Activated CD4-positive, alpha-beta T cell treated with anti-CD3 and anti-CD28 coated beads, Interleukin-2, Interleukin-4, amounts not matched to agents 100 ng/mL and 50 ng/mL, durations not matched to agents 16 hours and 8 hours (primary cell): ENCODE measurements around the gene CREB3L1.

Experiments used
- DNase-seq: peaks from one replicate; pipeline ENCODE4 v3.0.0-alpha.2; 2020; ENCODE audit warnings: low spot score

CREB3L1 gene, protein sequence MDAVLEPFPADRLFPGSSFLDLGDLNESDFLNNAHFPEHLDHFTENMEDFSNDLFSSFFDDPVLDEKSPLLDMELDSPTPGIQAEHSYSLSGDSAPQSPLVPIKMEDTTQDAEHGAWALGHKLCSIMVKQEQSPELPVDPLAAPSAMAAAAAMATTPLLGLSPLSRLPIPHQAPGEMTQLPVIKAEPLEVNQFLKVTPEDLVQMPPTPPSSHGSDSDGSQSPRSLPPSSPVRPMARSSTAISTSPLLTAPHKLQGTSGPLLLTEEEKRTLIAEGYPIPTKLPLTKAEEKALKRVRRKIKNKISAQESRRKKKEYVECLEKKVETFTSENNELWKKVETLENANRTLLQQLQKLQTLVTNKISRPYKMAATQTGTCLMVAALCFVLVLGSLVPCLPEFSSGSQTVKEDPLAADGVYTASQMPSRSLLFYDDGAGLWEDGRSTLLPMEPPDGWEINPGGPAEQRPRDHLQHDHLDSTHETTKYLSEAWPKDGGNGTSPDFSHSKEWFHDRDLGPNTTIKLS

DNA sequence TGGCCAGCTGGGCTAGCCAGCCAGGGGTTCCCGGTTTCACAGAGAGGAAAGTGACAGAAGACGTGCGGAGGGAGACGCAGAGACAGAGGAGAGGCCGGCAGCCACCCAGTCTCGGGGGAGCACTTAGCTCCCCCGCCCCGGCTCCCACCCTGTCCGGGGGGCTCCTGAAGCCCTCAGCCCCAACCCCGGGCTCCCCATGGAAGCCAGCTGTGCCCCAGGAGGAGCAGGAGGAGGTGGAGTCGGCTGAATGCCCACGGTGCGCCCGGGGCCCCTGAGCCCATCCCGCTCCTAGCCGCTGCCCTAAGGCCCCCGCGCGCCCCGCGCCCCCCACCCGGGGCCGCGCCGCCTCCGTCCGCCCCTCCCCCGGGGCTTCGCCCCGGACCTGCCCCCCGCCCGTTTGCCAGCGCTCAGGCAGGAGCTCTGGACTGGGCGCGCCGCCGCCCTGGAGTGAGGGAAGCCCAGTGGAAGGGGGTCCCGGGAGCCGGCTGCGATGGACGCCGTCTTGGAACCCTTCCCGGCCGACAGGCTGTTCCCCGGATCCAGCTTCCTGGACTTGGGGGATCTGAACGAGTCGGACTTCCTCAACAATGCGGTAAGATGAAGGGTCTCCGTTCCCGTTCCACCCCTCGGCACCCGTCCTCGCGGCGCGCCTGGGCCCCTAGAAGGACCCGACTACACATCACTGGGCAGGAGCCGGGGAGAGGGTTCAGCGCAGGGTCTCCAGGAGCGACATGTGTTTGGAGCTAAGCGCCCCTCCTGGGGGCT lies at the start of gene CREB3L1:
CREB3L1 (plus strand) TSS at position 41 of the 765 bp plus-strand sequence; CDS start at position 491, 450 bp downstream.
- no peak for DNase-seq

DNA sequence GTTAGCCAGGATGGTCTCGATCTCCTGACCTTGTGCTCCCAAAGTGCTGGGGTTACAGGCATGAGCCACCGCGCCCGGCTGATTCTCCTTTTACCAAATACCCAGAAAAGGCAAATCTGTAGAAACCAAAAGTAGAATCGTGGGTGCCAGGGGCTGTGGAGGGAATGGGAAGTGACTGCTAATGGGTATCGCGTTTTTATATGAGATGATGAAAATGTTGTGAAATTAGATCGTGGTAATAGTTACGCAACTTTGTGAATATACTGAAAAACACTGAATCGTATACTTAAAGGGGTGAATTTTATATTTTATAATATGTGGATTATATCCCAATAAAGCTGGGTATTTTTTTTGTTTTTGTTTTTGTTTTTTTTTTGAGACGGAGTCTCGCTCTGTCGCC lies 48.2 kb upstream of the CREB3L1 start:
- DNase-seq: no peak

DNA sequence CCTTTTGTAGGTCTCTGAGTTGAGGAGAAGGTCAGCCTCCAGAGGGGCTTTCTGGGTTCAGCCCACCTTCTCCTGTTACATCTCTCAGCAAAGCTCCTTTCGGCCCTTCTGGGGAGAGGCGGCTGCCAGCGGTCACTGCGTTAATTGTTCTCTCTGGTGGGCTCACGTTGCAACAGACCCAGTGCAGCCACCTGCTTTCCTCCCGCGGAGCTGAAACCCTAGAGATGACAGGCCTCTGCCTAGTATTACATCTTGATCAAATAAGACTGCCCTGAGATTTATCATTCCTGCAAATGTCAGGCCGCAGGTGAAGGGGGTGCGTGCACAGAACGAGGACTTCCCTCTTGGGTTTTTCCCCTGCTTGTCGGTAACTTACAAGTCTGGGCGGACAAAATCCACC lies 43.2 kb upstream of the CREB3L1 start:
- no peak for DNase-seq

DNA sequence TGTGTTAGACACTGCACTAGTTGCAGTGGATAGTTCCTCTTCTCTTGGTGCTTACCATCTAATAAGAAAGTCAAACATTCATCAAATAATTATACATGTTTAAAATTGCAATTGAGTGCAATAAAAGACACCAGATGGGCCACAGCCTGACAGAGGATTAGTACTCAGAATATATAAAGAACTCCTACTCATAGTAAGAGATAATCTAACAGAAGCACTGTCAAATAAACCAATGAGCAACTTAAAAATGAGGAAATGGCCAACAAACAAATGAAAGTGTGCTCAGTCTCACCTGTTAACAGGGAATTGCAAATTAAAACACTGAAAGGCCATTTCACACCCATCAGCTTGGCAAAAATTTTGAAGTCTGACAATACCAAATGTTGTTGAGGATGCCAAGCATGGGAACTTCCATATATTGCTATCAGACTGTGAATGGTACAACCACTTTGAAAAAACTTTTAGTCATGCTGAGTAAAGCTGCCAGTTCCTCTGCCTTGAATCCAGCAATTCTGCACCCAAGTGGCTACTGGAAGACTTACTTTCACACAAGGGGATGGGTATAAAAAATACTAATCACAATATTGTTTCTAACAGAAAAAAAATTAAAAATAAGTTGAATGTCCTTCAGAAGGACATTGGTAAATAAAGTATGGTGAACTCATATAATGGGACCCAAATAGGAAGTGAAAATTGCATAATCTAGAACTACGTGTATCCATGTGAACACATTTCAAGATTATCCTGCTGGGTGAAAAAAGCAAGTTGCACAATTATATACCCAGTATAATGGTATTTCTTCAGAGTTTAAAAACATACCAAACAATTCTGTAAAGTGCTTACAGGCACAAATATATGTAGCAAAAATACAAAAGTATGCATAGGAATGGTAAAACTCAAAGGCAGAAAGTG lies 41.4 kb upstream of the CREB3L1 start:
- DNase-seq: no peak

DNA sequence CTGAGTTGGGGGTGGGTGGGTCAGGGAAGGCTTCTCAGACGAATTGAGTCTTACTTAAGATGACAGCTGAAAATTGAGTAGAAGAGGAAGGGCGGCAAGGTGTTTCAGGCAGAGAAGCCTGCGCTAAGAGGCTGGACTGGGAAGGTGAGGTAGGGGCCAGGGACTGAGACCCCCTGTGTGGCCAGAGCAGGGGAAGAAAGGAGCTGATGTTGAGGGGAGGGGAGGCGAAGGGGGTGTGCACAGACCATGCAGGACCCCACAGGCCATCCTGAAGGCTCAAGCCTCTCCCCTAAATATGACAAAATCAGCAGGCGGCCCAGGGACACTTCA lies 40.6 kb upstream of the CREB3L1 start:
- no peak for DNase-seq

DNA sequence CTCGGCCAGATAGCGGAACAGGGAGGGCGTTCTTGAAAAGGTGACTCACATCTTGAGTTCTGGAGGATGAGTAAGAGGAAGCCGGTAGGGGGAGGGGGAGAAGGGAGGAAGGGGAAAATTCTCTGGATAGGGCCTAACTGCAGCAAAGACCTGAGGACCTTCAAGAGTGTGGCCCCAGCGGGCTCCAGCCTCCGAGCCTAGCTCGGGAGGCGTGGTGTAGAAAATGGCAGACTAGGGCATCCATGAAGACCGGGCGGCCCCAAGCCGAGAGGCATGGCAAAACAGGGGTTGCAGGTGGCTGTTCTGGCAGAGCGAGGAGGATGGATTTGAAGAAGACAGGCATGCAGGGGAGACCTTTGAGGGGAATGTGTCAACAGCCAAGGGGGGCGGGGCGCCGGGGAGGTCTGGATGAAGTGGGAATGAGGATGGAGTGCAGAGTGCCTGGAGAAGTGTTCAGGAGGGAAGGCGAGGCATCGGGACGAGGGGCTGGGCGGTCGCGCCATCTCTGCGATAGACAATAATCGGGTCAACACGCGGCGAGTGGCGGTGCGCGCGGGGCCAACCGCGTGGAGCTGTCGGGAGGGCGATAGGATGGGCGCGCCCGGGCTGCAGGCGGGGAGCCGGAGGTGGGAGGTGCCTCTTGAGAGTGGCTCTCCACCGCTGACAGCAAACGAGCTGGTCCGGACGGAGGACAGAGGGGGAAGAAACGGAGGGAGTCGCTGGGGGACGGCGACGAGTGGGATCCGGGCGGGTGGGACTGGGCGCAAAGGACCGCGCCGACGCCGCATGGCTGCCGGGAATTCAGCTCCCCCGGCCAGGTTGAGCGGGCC lies 40.0 kb upstream of the CREB3L1 start:
- DNase-seq: peak; percentile 84

DNA sequence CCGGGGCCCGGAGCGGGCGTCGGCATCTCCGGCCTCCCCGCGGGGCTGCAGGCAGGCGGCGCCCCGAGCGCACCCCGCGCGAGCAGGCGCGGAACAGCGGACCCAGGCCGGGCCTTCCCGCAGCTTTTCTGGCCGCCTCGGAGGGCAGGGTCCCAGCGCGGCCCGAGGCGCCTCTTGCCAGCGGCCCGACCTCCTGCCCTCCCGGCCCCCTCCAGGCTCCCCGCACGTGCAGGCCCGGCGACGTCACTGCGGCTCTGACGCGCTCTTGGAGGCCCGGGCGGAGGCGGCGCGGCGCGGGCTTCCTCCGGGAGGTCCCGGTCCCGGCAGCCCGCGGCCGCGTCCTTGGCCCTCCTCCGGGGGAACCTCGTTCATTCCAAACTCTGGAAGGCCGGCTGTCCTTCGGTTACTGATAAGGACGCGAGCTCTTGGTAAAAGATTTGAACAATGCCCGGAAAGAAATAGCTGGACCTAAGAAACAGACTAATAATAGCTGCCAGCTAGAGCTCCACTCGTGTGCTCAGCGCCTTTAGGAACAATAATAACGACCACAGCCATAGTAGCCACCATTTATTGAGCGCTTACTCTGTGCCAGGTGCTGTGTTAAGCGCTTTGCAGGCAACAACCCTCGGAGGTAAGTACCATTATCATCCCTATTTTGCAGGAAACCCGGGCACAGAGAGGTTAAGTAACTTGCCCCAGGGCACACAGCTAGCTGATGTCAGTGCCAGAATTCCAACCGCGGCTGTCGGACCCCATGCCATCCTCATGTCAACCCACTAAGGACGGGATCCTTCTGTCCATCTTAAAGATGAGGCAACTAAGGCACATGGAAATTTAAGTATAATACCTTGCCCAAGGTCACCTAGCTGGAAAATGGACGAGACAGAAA lies 39.1 kb upstream of the CREB3L1 start:
- peak; percentile 66 for DNase-seq

DNA sequence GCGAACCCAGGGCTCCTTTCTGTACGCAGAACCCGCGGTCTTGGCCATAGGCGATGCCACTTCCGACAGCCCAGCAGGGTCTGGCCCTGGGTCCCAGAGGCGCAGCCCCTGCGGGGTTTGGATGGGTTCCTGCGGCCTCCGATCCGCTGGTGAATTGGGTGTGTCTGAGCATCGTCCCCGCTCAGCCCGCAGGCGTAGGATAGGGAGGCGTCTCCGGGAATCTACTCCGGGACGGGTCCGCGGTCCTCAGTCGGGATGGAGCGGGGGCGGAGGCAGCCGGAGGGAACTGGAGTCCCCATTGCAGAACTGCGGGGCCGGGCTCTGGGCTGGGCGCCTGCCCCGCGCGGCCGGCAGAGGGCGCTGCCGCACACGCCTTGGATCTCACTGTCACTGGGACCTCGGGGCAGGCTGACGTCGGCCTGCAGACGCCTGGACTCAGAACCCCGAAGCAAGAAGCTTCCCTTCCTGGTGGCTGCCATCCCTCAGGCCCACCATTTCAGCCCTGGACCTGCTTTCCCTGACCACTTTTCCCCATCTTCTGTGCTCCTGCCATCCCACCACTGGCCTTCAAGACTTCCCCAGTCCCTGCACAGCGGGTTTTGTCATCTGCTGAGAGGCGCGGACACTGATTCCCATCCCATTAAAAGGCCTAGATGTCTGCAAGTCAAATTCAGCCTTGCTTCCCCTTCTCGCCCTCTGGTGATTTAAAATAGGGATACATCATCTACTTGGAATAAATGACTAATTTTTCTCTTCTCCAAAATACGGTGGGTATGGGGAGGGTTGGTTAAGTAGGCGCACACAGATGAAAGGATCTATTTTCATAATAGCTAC lies 38.3 kb upstream of the CREB3L1 start:
- peak; percentile 92 for DNase-seq

DNA sequence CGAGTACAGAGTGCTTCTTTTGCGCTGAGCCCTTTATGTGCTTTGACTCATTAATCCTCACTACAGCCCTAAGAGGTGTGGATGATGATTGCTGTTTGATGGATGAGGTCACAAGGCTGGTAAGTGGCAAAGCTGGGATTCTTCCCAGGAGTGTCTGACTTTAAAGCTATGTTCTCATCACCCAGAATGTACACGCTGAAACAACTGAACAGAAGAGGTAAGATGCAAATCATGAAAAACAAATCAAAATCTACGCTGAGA lies 37.7 kb upstream of the CREB3L1 start:
- DNase-seq: no peak

DNA sequence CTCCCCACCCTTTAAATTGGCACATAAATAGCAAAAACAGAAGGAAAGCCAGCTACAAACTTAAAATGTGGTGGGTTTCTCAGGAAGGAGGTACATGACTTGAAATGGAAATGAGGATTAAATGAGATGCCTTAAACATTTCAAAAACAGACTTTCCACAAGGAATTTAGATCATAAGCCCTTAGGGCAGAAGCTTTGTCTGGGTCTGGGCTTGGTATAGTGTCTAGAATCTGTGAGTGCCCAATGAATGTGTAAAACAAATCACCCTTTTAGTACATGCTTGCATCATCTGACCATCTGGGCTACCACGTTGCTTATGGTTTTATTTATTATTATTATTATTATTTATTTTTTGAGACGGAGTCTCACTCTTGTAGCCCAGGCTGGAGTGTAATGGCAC lies 37.1 kb upstream of the CREB3L1 start:
- DNase-seq: no peak

DNA sequence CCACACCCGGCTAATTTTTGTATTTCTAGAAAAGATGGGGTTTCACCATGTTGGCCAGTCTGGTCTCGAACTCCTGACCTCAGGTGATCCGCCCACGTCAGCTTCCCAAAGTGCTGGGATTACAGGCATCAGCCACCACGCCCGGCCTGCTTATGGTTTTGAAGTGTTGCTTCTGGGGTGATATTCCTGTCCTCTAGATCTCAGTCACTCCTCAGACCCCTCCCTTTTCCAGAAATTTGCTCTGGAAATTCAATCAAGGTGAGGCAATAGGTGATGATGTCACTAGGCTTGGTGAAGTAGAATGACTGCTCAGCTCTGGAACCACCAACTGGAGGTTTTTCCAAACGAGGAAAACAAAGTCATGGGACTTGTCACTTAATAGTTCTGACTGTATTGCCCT lies 36.6 kb upstream of the CREB3L1 start:
- no peak for DNase-seq

DNA sequence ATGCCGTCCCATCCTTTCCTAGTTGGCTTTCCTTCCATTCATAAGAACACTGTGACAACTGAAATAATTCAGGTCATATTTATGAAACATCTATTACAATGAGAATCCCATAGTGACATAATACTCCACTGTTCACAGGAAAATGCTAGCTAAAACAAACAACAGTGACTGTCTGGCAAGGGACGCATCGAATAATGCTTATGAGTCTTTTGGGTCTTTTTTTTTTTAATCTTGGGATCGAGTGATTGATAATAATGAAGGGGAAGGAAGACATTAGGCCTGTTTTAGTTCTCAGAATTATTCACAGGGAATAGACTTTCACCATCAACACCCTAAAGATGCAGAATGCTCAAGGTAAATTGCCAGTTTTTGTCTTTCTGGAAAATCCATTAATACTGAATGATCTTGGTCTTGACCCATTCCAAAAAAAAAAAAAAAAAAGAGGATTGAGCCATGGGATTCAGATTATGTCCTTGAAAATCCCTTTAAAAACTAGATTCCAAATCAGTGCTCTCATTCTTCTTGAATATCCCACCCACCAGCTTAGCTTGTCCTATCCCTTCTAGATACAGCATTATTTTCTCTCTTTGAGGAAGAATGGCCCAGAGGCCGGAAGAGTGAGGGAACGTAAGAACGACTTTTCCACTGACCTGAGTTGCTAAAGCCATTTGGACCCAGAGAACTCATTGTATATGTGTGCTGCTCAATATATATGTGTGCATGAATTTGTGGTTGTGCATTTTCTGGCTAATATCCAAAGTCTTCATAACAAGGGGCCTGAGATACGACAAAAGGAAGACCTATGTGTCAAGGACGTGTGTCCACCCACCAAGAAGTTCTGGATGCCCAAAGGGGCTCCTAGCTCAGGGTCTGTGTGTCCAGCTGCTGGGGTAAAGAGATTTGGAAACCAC lies 35.2 kb upstream of the CREB3L1 start:
- no peak for DNase-seq

DNA sequence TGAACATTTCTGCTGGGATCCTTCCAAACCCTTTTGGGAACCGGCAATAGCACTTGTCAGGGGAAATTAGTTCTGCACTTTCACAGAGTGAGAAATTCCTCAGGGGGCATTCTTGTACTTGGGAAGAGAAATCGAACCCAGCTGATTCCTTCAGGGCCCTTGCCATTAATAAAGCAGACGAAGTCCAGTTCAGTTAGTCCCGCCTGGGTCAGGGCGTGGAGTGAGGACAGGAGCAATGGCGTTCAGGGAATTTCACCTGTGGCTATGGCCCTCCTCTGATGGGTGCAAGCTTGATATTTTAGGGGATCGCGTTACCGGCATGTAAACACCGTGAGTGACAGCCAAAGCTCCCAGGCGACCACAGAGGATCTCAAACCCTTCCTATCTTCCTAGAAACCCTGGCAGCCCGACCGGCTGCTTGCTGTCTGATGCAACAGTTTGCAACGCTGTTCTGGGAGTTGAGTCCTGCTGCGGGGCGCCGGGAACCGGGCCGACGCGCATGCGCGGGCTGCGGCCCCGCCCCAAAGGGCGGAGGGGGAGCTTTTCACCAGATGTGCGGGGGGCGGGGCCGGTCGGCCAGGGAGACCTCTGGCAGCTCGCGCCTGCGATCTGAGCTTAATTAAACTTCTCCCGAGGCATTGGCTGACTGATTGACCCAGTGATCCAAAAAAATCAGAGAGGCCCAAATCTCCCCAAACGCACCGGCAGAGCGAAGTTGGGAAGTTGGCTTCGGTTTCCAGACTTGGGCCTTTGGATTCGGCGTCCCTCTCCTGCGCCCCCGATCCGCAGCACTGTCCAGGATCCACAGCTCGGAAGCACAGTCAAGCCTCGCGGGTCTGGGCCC lies 34.3 kb upstream of the CREB3L1 start:
- DNase-seq: peak; percentile 94

DNA sequence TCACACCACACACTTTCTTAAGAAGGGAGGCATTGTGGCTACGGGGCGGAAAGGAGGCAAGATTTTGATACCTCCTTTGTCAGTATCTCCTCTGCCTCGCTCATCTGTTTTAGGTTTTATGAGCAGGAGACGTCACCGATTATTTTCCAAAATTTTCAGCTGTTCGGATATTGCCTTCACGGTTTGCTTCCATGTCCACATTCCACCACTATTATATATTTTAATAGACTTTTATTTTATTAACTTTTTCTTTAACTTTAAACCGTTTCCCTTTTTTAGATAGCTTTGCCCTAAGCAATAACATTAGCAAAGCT lies 33.7 kb upstream of the CREB3L1 start:
- no peak for DNase-seq

DNA sequence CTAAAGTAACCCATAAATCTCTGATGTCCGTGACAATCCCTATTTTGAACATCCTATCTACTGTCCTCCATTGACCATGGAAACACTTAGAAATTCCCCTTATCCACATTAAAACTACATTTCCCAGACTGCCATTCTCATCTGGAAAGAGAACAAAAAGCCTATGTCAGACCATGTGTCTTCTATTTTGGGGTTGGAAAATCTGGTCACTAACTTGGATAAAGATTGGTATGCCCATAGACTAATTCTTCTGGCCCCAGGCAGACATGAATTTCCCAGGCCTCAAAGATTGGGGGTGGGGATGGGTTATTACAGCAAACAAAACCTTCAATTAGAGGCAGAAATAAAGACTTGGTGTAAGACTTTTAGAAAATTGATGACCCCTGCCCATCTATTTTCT lies 30.9 kb upstream of the CREB3L1 start:
- no peak for DNase-seq

DNA sequence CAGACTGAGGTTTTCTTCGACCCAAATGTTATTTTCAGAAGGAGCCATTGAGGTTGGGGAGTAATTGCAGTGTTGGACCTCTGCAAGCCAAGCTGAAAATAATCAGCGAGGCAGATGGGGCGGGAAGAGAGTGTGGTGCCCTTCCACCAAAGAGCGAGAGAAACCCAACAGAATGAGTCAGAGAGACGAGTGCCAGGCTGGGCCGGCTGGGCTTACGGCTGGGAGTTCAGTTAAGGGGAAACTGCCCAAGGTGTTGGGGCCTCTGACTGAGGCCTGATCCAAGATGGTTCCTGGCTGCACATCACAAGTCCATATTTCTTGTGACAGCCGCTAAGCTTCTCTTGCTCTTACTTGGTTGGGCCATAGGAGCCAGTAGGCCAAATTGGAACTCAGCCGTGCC lies 30.4 kb upstream of the CREB3L1 start:
- no peak for DNase-seq

DNA sequence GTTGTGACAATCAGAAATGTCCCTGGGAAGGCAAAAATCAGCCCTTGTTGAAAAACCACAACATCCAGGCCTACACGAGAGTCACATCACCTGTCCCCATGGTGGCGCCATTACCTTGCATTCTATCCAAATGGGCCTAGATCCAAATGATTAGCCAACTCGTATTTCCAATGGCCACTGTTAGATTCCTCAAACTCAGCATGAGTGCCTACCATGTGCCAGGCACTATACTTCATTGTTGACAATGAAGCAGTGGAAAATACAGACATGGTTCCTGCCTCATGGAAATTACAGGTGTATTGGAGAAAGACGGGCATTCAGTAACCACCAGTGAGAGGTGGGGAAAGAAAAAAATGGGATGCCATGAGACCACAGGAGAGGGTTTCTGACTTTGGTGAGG lies 29.8 kb upstream of the CREB3L1 start:
- DNase-seq: peak; percentile 22
